GM12874 (cell line): ENCODE measurements around the gene COPRS.

ENCODE experiments used
- TF ChIP-seq, protein P1 (sequence below): IDR thresholded peaks from 2 replicates; pipeline ENCODE4 v1.5.1; 2011; ENCODE audit warnings: low read depth, mild to moderate bottlenecking, control low read depth, low read length, moderate library complexity; ENCODE audit not compliant: insufficient read depth

COPRS gene

DNA sequence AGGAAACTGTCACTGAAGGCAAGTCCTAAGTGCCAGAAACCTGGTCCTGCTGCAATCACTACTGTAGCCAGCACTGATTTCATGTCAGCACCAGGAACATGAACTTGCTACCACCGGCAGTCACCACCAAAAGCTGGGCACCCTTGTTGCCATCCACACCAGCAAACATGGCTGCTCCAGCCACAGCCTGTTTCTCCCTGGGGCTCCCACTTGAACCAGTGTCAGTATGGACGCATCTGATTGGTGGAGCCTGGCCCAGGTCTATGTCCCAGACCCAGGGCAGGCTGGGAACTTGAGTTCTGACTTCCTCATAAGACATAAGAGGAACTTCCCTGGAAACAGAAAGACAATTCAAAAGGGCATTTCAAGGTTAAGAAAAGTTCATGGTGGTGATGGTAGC is 56.5 kb downstream of the COPRS start:
- TF ChIP-seq, protein P1, sequence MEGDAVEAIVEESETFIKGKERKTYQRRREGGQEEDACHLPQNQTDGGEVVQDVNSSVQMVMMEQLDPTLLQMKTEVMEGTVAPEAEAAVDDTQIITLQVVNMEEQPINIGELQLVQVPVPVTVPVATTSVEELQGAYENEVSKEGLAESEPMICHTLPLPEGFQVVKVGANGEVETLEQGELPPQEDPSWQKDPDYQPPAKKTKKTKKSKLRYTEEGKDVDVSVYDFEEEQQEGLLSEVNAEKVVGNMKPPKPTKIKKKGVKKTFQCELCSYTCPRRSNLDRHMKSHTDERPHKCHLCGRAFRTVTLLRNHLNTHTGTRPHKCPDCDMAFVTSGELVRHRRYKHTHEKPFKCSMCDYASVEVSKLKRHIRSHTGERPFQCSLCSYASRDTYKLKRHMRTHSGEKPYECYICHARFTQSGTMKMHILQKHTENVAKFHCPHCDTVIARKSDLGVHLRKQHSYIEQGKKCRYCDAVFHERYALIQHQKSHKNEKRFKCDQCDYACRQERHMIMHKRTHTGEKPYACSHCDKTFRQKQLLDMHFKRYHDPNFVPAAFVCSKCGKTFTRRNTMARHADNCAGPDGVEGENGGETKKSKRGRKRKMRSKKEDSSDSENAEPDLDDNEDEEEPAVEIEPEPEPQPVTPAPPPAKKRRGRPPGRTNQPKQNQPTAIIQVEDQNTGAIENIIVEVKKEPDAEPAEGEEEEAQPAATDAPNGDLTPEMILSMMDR, result no peak
